ENCODE measurements around the gene PROSER2. TPM values are rescaled to one million over a fixed set of nuclear protein-coding genes. Genes with fewer than 3 reads are reported as not detected.

The PROSER2 gene, protein sequence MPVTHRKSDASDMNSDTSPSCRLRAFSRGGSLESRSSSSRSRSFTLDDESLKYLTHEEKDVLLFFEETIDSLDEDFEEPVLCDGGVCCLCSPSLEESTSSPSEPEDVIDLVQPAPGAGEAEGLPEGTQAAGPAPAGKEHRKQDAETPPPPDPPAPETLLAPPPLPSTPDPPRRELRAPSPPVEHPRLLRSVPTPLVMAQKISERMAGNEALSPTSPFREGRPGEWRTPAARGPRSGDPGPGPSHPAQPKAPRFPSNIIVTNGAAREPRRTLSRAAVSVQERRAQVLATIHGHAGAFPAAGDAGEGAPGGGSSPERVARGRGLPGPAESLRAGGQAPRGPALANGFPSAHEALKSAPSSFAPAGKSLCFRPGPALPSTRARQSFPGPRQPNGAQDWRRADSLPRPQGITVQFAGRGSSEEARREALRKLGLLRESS
- 16.0 and 17.5 TPM in 2 replicates for polyA plus RNA-seq (2013)

DNA sequence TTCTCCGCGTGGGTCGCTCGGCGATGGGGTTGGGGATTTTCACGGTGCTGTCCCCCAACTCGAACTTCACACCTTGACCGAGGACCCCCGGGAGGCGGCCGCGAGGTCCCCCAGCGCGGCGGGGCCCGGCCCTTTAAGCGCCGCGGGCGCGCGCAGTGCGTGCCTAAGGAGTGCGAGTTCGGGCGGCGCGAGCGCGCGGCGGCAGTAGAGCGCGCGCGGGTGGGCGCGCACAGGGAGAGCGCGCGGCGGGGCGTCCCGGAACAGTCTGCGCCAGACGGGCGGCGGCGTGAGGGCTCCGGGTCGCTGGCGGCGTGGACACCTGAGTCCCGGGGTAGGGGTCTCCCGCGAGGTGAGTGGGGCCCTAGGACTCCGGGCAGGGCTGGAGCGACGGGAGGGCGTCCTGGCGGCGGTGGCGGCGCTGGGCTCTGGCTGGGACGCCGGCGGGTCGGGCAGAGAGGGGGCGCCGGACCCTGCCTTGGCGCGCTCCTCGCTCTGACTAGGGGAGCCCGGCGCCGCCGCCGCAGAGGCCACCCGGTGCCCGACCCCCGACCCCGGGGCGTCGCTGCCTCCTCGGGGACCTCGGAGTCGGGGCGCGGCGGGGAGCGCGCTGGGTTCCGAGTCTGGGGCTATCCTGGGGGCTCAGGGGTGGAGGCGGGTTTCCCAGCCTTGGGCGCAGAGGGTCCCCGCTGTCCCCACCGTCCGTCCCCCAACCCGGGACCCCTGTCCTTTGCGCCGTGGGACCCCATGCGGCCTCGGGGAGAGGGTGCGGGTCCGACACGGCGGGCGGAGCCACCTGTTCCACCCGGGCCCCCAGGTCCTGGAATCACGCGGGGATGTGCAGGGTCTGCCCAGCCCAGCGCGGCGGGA lies at the start of gene PROSER2:
PROSER2 (plus strand) TSS at position 235 of the 867 bp plus-strand sequence. CDS start 28,722 bp downstream, outside the sequence.
- H2BK120ac ChIP-seq (ENCODE audit: insufficient read depth, low read length, poor library complexity): peak within 1 kb of the TSS; percentile 98
- DNase-seq: peak; percentile 26 to 68
- H2AFZ ChIP-seq (ENCODE audit: insufficient read depth, low read length, poor library complexity): peak within 1 kb of the TSS; percentile 96
- peak within 1 kb of the TSS; percentile 80 for H3K4me3 ChIP-seq (ENCODE audit: low read depth, low read length)
- peak within 1 kb of the TSS; percentile 89 for H4K12ac ChIP-seq (ENCODE audit: low read depth, low read length)
- H3K14ac ChIP-seq (ENCODE audit: low read length): peak within 1 kb of the TSS; percentile 99
- H3K36me3 ChIP-seq (ENCODE audit: control insufficient read depth in 1 of 2, insufficient read depth in 2 of 2, low read length in 2 of 2): peaks cover 0 to 2% of the 10 kb centered on the region in 2 experiments
- peak within 1 kb of the TSS; percentile 90 for H2BK12ac ChIP-seq (ENCODE audit: low read length)
- peaks cover 8% of the 10 kb centered on the region for H3K79me1 ChIP-seq (ENCODE audit: low read length)
- WGBS (ENCODE audit: extremely low coverage, insufficient coverage, insufficient read length): no CpG with 5 or more reads among the region's 114 CpGs
- peak within 1 kb of the TSS; percentile 94 for H4K91ac ChIP-seq (ENCODE audit: low read depth, low read length)
- H2AK5ac ChIP-seq (ENCODE audit: low read length): no peak within 1 kb of the TSS
- H3K4ac ChIP-seq (ENCODE audit: low read depth, low read length): peak within 1 kb of the TSS; percentile 91
- peaks cover 8 to 9% of the 10 kb centered on the region in 2 experiments for H3K4me1 ChIP-seq (ENCODE audit: control insufficient read depth in 1 of 2, insufficient read depth in 2 of 2, low read length in 2 of 2)
- peak within 1 kb of the TSS; percentile 50 for H3K9ac ChIP-seq (ENCODE audit: low read length)
- H3K27ac ChIP-seq (ENCODE audit: low read depth, low read length): no peak within 1 kb of the TSS
- H3K79me2 ChIP-seq (ENCODE audit: control insufficient read depth, insufficient read depth, low read length, poor library complexity): peaks cover 7% of the 10 kb centered on the region
- H4K8ac ChIP-seq (ENCODE audit: low read depth, low read length): peak within 1 kb of the TSS; percentile 98
- peak within 1 kb of the TSS; percentile 99 for H3K18ac ChIP-seq (ENCODE audit: low read length)
- H3K9me3 ChIP-seq (ENCODE audit: insufficient read depth, low read depth, low read length): no peaks in the 10 kb centered on the region
- peak within 1 kb of the TSS; percentile 92 for H3K4me2 ChIP-seq (ENCODE audit: low read length)
- H3K23ac ChIP-seq (ENCODE audit: low read length): no peak within 1 kb of the TSS
- peak within 1 kb of the TSS; percentile 84 for H2BK5ac ChIP-seq (ENCODE audit: low read depth, low read length, poor library complexity)
- no peaks in the 10 kb centered on the region for H3K27me3 ChIP-seq (ENCODE audit: insufficient read depth, low read length)

DNA sequence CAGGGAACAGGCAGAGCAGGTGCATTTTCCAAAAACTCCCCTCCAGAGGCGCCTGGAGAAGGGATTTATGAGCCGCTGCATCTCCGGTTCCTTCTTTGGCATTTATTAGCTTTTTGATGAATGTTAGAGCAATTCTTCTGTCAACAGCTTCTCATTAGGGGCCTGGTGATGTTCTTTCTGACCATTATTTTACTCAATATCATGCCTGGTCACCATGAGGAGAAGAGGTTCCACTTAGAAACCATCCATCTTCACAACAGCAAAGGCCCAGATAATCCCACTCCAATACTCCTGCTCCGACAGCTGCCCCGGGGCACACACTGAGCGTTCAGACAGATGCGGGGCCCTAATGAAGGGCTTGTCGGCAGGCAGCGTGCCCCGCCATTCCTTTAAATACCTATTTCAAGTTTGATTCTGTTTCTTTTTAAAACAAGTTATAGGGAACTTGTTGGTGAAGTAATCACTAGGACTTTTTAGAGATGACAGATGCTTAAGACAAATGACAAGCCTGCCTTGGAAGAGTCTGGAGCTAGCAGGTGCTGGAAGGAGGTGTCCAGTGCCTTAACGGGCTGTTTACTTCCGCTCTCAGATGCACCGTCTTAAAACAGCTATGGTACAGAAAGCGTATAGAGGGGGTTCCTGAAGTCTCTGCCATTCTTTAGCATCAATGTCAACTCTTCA lies 49.3 kb upstream of the PROSER2 start:
- Histone ChIP-seq H2BK120ac (ENCODE audit: insufficient read depth, low read length, poor library complexity) (no peak overlapping the region), H3K79me2 (ENCODE audit: control insufficient read depth, insufficient read depth, low read length, poor library complexity) (no peaks in the 10 kb centered on the region), H3K79me1 (ENCODE audit: low read length) (no peaks in the 10 kb centered on the region), H3K4me1 (ENCODE audit: control insufficient read depth in 1 of 2, insufficient read depth in 2 of 2, low read length in 2 of 2) (no peaks in the 10 kb centered on the region), H4K8ac (ENCODE audit: low read depth, low read length) (no peak overlapping the region), H3K14ac (ENCODE audit: low read length) (no peak overlapping the region), H2AK5ac (ENCODE audit: low read length) (no peak overlapping the region), H2BK12ac (ENCODE audit: low read length) (no peak overlapping the region), H4K91ac (ENCODE audit: low read depth, low read length) (no peak overlapping the region), H3K23ac (ENCODE audit: low read length) (no peak overlapping the region), H3K4me3 (ENCODE audit: low read depth, low read length) (no peak overlapping the region), H3K4me2 (ENCODE audit: low read length) (no peak overlapping the region), H3K27ac (ENCODE audit: low read depth, low read length) (no peak overlapping the region), H3K27me3 (ENCODE audit: insufficient read depth, low read length) (no peaks in the 10 kb centered on the region), H4K12ac (ENCODE audit: low read depth, low read length) (no peak overlapping the region), H3K36me3 (ENCODE audit: control insufficient read depth in 1 of 2, insufficient read depth in 2 of 2, low read length in 2 of 2) (no peaks in the 10 kb centered on the region), H3K18ac (ENCODE audit: low read length) (no peak overlapping the region), H2AFZ (ENCODE audit: insufficient read depth, low read length, poor library complexity) (no peak overlapping the region), H2BK5ac (ENCODE audit: low read depth, low read length, poor library complexity) (no peak overlapping the region), H3K9me3 (ENCODE audit: insufficient read depth, low read depth, low read length) (no peaks in the 10 kb centered on the region), H3K9ac (ENCODE audit: low read length) (no peak overlapping the region), H3K4ac (ENCODE audit: low read depth, low read length) (no peak overlapping the region)
- WGBS (ENCODE audit: extremely low coverage, insufficient coverage, insufficient read length): no CpG with 5 or more reads among the region's 14 CpGs
- DNase-seq: no peak

DNA sequence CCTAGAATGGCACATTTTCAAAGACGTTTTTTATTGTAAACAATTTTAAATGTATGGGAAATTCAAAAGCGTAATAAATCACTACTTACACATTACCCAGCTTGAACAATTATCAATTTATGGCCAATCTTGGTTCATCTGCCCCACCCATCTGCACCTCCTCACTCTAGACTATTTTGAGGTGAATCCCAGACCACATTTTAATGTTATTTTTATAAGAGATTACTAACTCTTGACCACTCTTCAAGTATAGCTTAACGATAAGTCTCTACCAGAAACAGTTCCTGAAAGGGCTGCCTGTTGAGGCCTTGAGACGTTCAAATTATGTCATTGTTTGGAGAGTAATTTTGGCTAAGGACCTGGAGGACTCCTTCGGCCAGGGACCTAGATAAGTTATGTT lies 47.7 kb upstream of the PROSER2 start:
- H3K9ac ChIP-seq (ENCODE audit: low read length): no peak overlapping the region
- H3K4me1 ChIP-seq (ENCODE audit: control insufficient read depth in 1 of 2, insufficient read depth in 2 of 2, low read length in 2 of 2): no peaks in the 10 kb centered on the region
- no peak overlapping the region for H3K14ac ChIP-seq (ENCODE audit: low read length)
- no peak overlapping the region for H2BK5ac ChIP-seq (ENCODE audit: low read depth, low read length, poor library complexity)
- H3K4ac ChIP-seq (ENCODE audit: low read depth, low read length): no peak overlapping the region
- H3K79me2 ChIP-seq (ENCODE audit: control insufficient read depth, insufficient read depth, low read length, poor library complexity): no peaks in the 10 kb centered on the region
- H2BK120ac ChIP-seq (ENCODE audit: insufficient read depth, low read length, poor library complexity): no peak overlapping the region
- no peak overlapping the region for H2AFZ ChIP-seq (ENCODE audit: insufficient read depth, low read length, poor library complexity)
- no peak overlapping the region for H4K8ac ChIP-seq (ENCODE audit: low read depth, low read length)
- no peak overlapping the region for H4K91ac ChIP-seq (ENCODE audit: low read depth, low read length)
- no peak overlapping the region for H3K18ac ChIP-seq (ENCODE audit: low read length)
- H4K12ac ChIP-seq (ENCODE audit: low read depth, low read length): no peak overlapping the region
- H3K27me3 ChIP-seq (ENCODE audit: insufficient read depth, low read length): no peaks in the 10 kb centered on the region
- H3K4me3 ChIP-seq (ENCODE audit: low read depth, low read length): no peak overlapping the region
- no peak overlapping the region for H2BK12ac ChIP-seq (ENCODE audit: low read length)
- no peak for DNase-seq
- no peaks in the 10 kb centered on the region for H3K79me1 ChIP-seq (ENCODE audit: low read length)
- no peak overlapping the region for H2AK5ac ChIP-seq (ENCODE audit: low read length)
- H3K9me3 ChIP-seq (ENCODE audit: insufficient read depth, low read depth, low read length): no peaks in the 10 kb centered on the region
- H3K4me2 ChIP-seq (ENCODE audit: low read length): no peak overlapping the region
- H3K36me3 ChIP-seq (ENCODE audit: control insufficient read depth in 1 of 2, insufficient read depth in 2 of 2, low read length in 2 of 2): no peaks in the 10 kb centered on the region
- WGBS (ENCODE audit: extremely low coverage, insufficient coverage, insufficient read length): no CpG with 5 or more reads among the region's 5 CpGs
- H3K27ac ChIP-seq (ENCODE audit: low read depth, low read length): no peak overlapping the region
- no peak overlapping the region for H3K23ac ChIP-seq (ENCODE audit: low read length)

DNA sequence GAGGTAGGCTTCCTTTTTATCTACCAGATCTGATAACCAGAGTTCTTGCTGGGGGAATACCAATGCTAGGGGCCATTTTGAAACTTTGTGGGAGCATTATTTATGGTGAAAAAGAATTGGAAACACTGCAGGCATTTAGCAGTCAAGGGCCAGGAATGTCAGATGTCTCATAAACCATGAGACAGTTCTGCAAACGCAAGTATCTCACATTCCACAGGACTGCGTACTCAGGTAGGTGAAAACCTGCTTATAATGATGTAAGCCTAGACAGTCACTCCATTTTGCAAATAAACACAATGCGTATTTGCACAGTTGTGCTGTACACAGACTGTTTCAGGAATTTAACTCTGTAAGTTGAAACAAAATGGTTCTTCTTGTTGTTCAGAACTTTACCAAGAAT lies 47.1 kb upstream of the PROSER2 start:
- no CpG with 5 or more reads among the region's 3 CpGs for WGBS (ENCODE audit: extremely low coverage, insufficient coverage, insufficient read length)
- H3K23ac ChIP-seq (ENCODE audit: low read length): no peak overlapping the region
- no peak overlapping the region for H2AFZ ChIP-seq (ENCODE audit: insufficient read depth, low read length, poor library complexity)
- H3K9me3 ChIP-seq (ENCODE audit: insufficient read depth, low read depth, low read length): peaks cover 1% of the 10 kb centered on the region
- H3K4me2 ChIP-seq (ENCODE audit: low read length): no peak overlapping the region
- H2BK5ac ChIP-seq (ENCODE audit: low read depth, low read length, poor library complexity): no peak overlapping the region
- no peak overlapping the region for H4K91ac ChIP-seq (ENCODE audit: low read depth, low read length)
- DNase-seq: peak; percentile 67 to 90
- H3K4me1 ChIP-seq (ENCODE audit: control insufficient read depth in 1 of 2, insufficient read depth in 2 of 2, low read length in 2 of 2): no peaks in the 10 kb centered on the region
- H3K36me3 ChIP-seq (ENCODE audit: control insufficient read depth in 1 of 2, insufficient read depth in 2 of 2, low read length in 2 of 2): no peaks in the 10 kb centered on the region
- H2BK120ac ChIP-seq (ENCODE audit: insufficient read depth, low read length, poor library complexity): no peak overlapping the region
- H3K4ac ChIP-seq (ENCODE audit: low read depth, low read length): no peak overlapping the region
- no peak overlapping the region for H2AK5ac ChIP-seq (ENCODE audit: low read length)
- no peaks in the 10 kb centered on the region for H3K79me1 ChIP-seq (ENCODE audit: low read length)
- H3K14ac ChIP-seq (ENCODE audit: low read length): no peak overlapping the region
- H3K27me3 ChIP-seq (ENCODE audit: insufficient read depth, low read length): no peaks in the 10 kb centered on the region
- H3K4me3 ChIP-seq (ENCODE audit: low read depth, low read length): no peak overlapping the region
- no peak overlapping the region for H4K12ac ChIP-seq (ENCODE audit: low read depth, low read length)
- no peak overlapping the region for H3K18ac ChIP-seq (ENCODE audit: low read length)
- no peak overlapping the region for H2BK12ac ChIP-seq (ENCODE audit: low read length)
- H3K27ac ChIP-seq (ENCODE audit: low read depth, low read length): no peak overlapping the region
- no peaks in the 10 kb centered on the region for H3K79me2 ChIP-seq (ENCODE audit: control insufficient read depth, insufficient read depth, low read length, poor library complexity)
- no peak overlapping the region for H3K9ac ChIP-seq (ENCODE audit: low read length)
- H4K8ac ChIP-seq (ENCODE audit: low read depth, low read length): no peak overlapping the region

Measured in trophoblast cell (in vitro differentiated cells and primary cell).